Neural crest cell (in vitro differentiated cells): ENCODE data around the gene MCRIP1. TPM values are rescaled to one million over a fixed set of nuclear protein-coding genes. Genes with fewer than 3 reads are reported as not detected.

Experiments
- DNase-seq: peaks from one replicate; pipeline ENCODE4 v3.0.0; 2021; ENCODE audit warnings: low read depth, mixed read lengths, low spot score
- H3K27ac Mint-ChIP-seq: one replicate; pipeline ENCODE4 v1.8.0; 2021; ENCODE audit warnings: mild to moderate bottlenecking, mixed read lengths; ENCODE audit not compliant: unreplicated experiment
- H3K27me3 Mint-ChIP-seq: 2 replicates; pipeline ENCODE4 v1.8.0; 2021; ENCODE audit warnings: low read depth, mild to moderate bottlenecking, mixed read lengths
- H3K36me3 Mint-ChIP-seq: 2 replicates; pipeline ENCODE4 v1.8.0; 2021; ENCODE audit warnings: low read depth, mild to moderate bottlenecking, mixed read lengths
- H3K4me1 Mint-ChIP-seq: 2 replicates; pipeline ENCODE4 v1.8.0; 2021; ENCODE audit warnings: mixed read lengths
- H3K4me3 Mint-ChIP-seq: one replicate; pipeline ENCODE4 v1.8.0; 2021; ENCODE audit warnings: mild to moderate bottlenecking, mixed read lengths
- H3K9me3 Mint-ChIP-seq: 2 replicates; pipeline ENCODE4 v1.8.0; 2021; ENCODE audit warnings: mixed read lengths
- total RNA-seq: library from RNA; stranded (reverse); gene quantifications from 2 replicates; pipeline ENCODE4 v1.2.1, GENCODE V29; 2021
- TF ChIP-seq, protein P1 (sequence below): fragments of 200-600 bp; sonication (generic); conservative IDR thresholded peaks from 2 replicates; pipeline ENCODE4 v1.5.0; 2021; ENCODE audit warnings: antibody characterized with exemption, mild to moderate bottlenecking

Gene MCRIP1
- total RNA-seq, 1 donor from 2014 or later = 200 TPM

- TF ChIP-seq, protein P1, sequence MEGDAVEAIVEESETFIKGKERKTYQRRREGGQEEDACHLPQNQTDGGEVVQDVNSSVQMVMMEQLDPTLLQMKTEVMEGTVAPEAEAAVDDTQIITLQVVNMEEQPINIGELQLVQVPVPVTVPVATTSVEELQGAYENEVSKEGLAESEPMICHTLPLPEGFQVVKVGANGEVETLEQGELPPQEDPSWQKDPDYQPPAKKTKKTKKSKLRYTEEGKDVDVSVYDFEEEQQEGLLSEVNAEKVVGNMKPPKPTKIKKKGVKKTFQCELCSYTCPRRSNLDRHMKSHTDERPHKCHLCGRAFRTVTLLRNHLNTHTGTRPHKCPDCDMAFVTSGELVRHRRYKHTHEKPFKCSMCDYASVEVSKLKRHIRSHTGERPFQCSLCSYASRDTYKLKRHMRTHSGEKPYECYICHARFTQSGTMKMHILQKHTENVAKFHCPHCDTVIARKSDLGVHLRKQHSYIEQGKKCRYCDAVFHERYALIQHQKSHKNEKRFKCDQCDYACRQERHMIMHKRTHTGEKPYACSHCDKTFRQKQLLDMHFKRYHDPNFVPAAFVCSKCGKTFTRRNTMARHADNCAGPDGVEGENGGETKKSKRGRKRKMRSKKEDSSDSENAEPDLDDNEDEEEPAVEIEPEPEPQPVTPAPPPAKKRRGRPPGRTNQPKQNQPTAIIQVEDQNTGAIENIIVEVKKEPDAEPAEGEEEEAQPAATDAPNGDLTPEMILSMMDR = no peak
- no peaks in the 10 kb centered on the region for H3K9me3 Mint-ChIP-seq
- H3K36me3 Mint-ChIP-seq = no peaks in the 10 kb centered on the region
- no peak overlapping the region for H3K4me3 Mint-ChIP-seq
- no peak overlapping the region for H3K27ac Mint-ChIP-seq
- peaks cover 9% of the 10 kb centered on the region for H3K4me1 Mint-ChIP-seq
- H3K27me3 Mint-ChIP-seq = peaks cover 16% of the 10 kb centered on the region
- DNase-seq = no peak
Observed at GRCh38 chr17:81814748-81815645, 18.1 kb downstream of the MCRIP1 start.

GRCh38 chr17:81813861-81814683 lies 19.0 kb downstream of the MCRIP1 start:
- Mint-ChIP-seq H3K27ac (no peak overlapping the region), H3K4me1 (peaks cover 9% of the 10 kb centered on the region), H3K9me3 (no peaks in the 10 kb centered on the region), H3K4me3 (no peak overlapping the region), H3K27me3 (peaks cover 25% of the 10 kb centered on the region), H3K36me3 (no peaks in the 10 kb centered on the region)
- no peak for DNase-seq
- TF ChIP-seq, protein P1 = no peak

GRCh38 chr17:81813371-81813684 lies 19.8 kb downstream of the MCRIP1 start:
- H3K27ac Mint-ChIP-seq = no peak overlapping the region
- peaks cover 9% of the 10 kb centered on the region for H3K4me1 Mint-ChIP-seq
- no peaks in the 10 kb centered on the region for H3K9me3 Mint-ChIP-seq
- DNase-seq = no peak
- TF ChIP-seq, protein P1 = no peak
- peaks cover 32% of the 10 kb centered on the region for H3K27me3 Mint-ChIP-seq
- no peaks in the 10 kb centered on the region for H3K36me3 Mint-ChIP-seq
- no peak overlapping the region for H3K4me3 Mint-ChIP-seq

DNA sequence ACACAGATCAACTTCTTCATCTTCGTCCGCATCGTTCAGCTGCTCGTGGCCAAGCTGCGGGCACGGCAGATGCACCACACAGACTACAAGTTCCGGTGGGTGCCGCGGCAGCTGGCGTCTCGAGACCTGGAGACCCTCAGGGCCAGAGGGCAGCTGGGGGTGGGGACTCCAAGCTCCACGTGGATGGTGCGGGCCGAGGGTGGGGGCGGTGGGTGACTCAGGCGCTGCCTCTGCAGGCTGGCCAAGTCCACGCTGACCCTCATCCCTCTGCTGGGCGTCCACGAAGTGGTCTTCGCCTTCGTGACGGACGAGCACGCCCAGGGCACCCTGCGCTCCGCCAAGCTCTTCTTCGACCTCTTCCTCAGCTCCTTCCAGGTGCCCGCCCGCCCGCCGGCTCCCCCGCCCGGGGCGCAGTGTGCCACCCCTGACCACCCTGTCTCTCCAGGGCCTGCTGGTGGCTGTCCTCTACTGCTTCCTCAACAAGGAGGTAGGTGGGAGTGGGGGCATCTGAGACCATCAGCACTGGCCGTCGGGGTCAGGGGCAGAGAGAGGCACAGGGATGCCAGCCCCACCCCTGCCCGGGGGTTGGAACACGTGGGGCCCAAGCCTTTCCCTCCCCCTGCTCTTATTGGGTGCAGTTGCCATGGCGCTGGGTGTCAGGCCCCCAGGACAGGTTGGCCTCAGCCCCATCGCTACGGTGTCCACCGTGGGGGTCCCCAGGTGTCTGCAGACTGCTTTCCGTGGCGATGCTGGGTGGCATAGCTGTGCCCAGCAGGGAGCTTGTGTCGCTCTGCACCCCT lies 20.3 kb downstream of the MCRIP1 start:
- Mint-ChIP-seq H3K27ac (no peak overlapping the region), H3K4me3 (no peak overlapping the region), H3K4me1 (peaks cover 8% of the 10 kb centered on the region), H3K36me3 (no peaks in the 10 kb centered on the region), H3K27me3 (peaks cover 30% of the 10 kb centered on the region), H3K9me3 (no peaks in the 10 kb centered on the region)
- TF ChIP-seq, protein P1 = no peak
- no peak for DNase-seq
